K562 (cell line): ENCODE data around the gene VSIG1.

Experiments
- FOSL1 ChIP-seq: fragments of 200-800 bp; sonication (Bioruptor generic); conservative IDR thresholded peaks from 2 replicates; pipeline ENCODE4 v1.6.1; 2016; ENCODE audit warnings: missing genetic modification characterization, missing compliant biosample characterization
- POLR2A ChIP-seq: fragments of 450-650 bp; conservative IDR thresholded peaks from 2 replicates; pipeline ENCODE4 v1.6.1; 2016
- ZNF354B ChIP-seq: fragments of 250-450 bp; sonication (Bioruptor Pico); IDR thresholded peaks from 2 replicates; pipeline ENCODE4 v1.4.0; 2020

GRCh38 chrX:108072746-108073145 is 27.9 kb downstream of the VSIG1 start:
- TF ChIP-seq FOSL1 (tag) (no peak), ZNF354B (CRISPR knock-in tag) (no peak), POLR2A (no peak)
